Measurements from ENCODE around the gene TRABD.
A peak's percentile ranks its signal among the peaks of the same experiment; 100 is the strongest.
"Not testable (repeated sequence)": the region's sequence is repeated elsewhere in the genome, so short reads cannot be mapped to it uniquely, and the experiment has no call there.

The TRABD gene, protein sequence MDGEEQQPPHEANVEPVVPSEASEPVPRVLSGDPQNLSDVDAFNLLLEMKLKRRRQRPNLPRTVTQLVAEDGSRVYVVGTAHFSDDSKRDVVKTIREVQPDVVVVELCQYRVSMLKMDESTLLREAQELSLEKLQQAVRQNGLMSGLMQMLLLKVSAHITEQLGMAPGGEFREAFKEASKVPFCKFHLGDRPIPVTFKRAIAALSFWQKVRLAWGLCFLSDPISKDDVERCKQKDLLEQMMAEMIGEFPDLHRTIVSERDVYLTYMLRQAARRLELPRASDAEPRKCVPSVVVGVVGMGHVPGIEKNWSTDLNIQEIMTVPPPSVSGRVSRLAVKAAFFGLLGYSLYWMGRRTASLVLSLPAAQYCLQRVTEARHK

DNA sequence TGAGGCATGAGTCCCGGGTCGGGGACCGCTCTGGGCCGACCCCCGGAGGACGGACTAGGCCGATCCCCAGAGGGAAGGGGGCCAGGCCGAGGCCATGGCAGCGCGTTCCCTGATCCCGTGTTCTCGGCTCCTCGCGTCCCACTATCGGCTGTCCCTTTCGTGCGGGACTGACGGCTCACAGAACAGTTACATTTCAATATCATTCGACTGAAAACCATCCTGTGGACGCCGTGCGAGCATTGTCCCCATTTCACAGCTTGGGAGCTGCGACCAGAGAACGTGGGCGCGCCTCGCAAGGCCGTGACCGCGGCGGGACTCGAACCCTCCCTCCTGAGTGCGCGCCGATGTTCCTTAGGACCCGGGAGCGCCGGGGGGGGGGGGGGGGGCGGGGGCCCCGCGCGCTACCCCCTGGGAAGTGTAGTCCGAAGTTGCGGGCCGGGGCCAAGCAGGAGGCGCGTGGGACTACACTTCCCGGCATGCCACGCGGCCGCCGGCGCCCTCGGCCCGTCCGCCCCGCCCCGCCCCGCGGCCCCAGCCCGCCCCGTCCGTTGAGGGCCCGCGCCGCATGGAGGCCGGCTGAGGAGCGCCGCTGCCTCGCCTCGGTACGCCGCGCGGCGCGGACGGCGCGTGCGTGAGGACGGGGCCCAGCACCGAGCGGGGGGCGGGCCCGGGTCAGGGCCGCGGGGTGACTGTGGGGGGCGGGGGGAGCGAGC lies at the start of gene TRABD:
TSS of gene TRABD (plus strand) at position 539 of the 713 bp plus-strand sequence. CDS start 7,148 bp downstream, outside the sequence.
- peak; percentile 90 for DNase-seq (ENCODE audit: low spot score)

- DNase-seq (ENCODE audit: low spot score) = peak; percentile 27
These were observed 49.1 kb upstream of the TRABD start for GRCh38 chr22:50136581-50137015.

GRCh38 chr22:50137277-50137676 lies 48.4 kb upstream of the TRABD start:
- not testable (repeated sequence) for DNase-seq (ENCODE audit: low spot score)

DNA sequence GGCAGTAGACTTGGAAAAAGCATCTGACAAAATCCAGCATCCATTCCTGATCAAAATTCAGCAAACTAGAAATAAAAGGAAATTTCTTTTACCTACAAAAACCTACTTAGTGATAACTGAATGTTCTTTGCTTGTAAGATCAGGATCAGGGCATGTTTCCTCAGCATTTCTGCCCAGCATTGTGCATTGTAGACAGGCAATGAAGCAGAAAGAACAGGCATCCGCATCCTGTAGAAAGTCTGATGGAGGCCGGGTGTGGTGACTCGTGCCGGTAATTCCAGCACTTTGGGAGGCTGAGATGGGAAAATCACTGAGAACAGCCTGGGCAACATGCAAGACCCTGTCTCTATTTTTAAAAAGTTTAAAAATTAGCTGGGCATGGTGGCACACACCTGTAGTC lies 47.7 kb upstream of the TRABD start:
- DNase-seq (ENCODE audit: low spot score) = no peak

- DNase-seq (ENCODE audit: low spot score) = no peak
These were observed 46.7 kb upstream of the TRABD start for GRCh38 chr22:50138988-50139387.

DNA sequence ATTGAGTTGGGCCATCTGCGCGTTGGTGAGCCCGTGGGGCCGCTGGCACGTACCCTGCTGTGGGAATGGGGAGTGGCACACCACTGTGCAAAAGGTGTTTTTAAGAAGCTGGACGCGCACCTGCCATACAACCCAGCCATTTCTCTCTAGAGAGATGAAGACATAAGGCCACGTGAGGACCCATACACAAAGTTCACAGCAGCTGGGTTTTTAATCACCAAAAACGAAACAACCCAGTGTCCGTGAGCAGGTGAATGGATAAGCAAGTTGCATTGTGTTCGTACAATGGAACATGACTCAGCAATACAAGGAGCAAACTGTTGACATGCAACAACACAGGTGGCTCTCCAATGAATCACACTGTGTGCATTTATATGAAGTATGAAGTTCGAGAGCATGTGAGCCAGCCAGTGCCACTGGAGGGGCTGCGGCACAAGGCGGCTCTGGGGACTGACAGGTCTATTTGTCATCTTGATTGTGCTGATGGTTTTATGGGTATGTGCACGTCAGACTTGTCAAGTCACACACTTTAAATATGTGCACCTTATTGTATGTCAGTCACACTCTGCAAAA lies 45.8 kb upstream of the TRABD start:
- DNase-seq (ENCODE audit: low spot score) = no peak

DNA sequence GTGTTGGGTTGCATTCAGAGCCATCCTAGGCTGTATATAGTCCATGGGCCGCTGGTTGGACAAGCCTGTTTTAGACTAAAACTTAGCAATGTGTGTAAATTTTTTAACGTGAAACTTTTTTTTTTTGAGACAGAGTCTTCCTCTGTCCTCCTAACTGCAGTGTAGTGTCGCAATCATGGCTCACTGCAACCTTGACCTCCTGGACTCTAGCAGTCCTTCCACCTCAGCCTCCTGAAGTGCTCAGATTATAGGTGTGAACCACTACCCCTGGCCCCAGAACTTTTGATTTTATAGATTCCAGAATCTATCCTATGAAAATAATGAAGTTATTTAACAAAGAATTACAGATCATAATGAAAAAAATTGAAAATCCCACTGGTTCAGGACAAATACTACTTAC lies 45.1 kb upstream of the TRABD start:
- no peak for DNase-seq (ENCODE audit: low spot score)

- DNase-seq (ENCODE audit: low spot score) = no peak
These were observed 44.3 kb upstream of the TRABD start for GRCh38 chr22:50141462-50141861.

GRCh38 chr22:50141891-50142363 lies 43.8 kb upstream of the TRABD start:
- DNase-seq (ENCODE audit: low spot score) = no peak

GRCh38 chr22:50143096-50143495 lies 42.6 kb upstream of the TRABD start:
- no peak for DNase-seq (ENCODE audit: low spot score)

DNA sequence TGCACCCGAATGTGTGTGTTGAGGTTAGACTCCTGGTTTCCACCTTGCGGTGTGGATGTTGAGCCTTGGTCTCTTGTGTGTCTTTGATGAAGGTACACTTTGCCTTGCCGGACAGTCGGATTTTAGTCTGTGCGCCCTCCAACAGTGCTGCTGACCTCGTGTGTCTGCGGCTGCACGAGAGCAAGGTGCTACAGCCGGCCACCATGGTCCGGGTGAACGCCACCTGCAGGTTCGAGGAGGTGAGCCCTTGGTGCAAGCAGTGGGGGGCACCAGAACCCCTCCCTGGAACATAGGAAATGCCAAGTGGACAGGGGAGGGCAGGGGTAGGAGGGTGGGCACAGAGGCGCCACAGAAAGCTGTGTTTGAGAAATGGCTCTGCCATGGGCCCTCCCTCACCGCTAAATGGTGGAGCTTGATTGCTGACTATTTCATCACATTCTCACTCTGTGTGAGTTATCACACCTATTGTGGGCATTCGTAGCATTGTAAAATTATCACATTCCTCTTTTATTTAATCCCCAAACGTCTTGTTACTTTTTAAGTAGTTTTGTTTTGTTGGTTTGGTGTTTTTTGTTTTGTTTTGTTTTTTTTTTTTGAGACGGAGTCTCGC lies 41.6 kb upstream of the TRABD start:
- DNase-seq (ENCODE audit: low spot score) = no peak

DNA sequence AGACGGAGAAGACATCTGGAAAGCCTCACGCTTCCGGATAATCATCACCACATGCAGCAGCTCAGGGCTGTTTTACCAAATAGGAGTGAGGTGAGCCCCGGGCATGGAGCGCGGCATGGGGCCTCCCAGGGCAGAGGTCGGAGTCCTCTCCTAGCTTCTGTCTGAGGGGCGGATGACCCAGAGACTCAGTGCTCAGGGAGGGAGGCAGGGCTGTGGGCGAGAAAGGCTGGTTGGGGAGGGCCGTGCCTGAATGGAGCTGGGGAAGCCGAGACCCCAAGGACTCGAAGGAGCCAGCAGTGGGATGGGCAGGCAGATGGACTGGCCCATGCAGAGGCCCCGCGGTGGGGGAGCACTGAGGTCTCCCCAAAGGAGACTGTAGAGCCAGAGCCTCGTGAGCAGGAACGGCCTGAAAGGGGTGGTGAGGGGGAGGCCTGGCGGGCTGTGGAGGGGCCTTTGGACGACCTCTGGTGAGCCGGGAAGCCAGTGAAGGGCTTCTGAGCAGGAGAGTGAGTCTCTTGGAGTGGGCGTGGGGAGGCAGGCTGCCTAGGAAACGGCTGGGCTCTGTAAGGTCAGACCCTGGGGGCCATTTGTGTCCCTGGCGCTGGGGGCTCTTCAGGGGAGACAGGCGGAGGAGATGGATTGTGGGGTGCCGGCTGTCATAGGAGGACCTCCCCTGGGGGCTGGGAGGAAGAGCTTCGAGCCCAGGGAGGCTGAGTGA lies 39.8 kb upstream of the TRABD start:
- DNase-seq (ENCODE audit: low spot score) = no peak

DNA sequence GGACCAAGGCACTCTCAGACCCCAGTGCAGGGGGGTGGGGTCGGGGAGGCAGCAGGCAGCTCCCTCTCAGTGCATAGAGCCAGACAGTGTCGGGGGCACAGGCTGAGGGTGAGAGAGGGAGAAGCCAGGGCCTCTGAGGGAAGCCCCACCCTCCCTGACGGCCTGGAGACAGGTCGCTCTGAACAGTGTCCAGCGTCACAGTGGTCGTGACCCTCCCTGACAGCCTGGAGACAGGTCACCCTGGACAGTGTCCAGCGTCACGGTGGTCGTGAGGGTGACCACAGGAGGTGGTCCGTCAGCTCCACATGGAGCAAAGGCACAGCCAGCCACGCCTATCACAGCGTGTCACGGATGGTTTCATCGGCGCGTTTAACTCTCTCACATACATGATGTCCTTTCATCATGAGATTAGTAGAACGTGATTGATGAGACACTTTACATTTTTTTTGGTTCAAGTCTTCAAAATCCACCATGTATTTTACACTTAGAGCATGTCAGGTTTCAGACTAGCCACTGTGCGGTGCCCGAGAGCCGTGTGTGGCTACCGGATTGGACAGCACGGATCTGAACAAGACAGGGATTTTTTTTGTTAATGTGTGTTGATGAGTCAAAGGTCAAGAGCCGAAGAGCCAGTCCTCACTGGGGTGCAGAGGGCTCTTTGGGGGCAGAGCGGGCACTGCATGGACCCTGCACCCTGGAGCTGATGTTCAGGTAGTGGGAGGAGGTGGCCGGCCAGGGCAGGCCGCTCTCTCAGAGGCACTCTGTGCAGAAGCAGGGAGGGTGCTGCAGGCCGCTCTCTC lies 39.1 kb upstream of the TRABD start:
- peak; percentile 63 for DNase-seq (ENCODE audit: low spot score)

DNA sequence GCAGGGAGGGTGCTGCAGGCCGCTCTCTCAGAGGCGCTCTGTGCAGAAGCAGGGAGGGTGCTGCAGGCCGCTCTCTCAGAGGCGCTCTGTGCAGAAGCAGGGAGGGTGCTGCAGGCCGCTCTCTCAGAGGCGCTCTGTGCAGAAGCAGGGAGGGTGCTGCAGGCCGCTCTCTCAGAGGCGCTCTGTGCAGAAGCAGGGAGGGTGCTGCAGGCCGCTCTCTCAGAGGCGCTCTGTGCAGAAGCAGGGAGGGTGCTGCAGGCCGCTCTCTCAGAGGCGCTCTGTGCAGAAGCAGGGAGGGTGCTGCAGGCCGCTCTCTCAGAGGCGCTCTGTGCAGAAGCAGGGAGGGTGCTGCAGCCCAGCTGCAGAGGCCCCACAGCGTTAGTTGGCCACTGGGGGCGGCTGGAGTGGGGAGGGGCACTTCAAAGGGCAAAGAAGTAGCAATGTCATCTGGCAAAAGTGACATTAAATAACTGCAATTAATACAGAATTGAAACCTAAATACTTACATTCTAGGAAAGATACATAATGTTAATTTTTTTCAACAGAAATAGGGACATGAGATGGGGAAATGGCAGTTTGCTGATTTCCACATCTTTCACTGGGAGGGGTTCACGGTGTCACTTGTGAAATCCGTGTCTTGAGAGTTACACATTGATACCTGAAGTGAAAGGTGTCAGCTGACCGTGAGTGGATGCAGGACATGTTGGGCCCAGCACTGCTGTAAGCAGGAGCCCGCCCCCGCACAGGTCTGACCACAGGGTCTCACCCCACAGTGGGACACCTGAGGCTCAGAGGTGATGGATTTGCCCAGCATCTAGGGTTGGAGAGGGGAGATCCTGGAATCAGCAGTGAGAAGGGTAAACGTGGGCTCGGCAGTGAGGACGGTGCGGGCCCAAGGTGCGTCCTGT lies 38.2 kb upstream of the TRABD start:
- not testable (repeated sequence) for DNase-seq (ENCODE audit: low spot score)

DNA sequence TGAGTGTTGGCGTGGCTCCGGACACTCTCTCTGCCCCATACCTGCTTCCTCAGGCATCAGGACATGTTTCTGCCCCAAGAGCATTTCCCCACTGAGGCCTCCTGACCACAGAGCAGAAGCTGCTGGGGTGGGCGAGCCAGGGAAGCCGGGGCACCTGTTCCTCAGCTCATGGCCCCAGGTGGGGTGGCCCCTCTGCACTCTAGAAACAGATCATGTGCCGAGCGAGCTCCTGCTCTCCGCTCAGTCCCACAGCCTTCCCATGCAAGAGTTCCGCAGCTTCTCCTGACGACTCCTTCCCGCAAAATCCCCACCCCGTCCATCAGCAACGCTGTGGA lies 37.6 kb upstream of the TRABD start:
- DNase-seq (ENCODE audit: low spot score) = no peak

GRCh38 chr22:50148991-50149721 lies 36.6 kb upstream of the TRABD start:
- peak; percentile 80 for DNase-seq (ENCODE audit: low spot score)

- no peak for DNase-seq (ENCODE audit: low spot score)
These were observed 35.3 kb upstream of the TRABD start for GRCh38 chr22:50150161-50151129.

All from COLO829 (cell line).